Stimulated activated CD4-positive, alpha-beta T cell treated with anti-CD3 and anti-CD28 coated beads, Interleukin-2, amount 100 ng/mL, for 24 hours (primary cell): ENCODE measurements around the gene EGFL8.

ENCODE experiments used
- DNase-seq, 2 donors: peaks; one replicate each; pipeline ENCODE4 v3.0.0-alpha.2; 2020

The EGFL8 gene

GRCh38 chr6:32147401-32148132 is 16.8 kb upstream of the EGFL8 start:
- DNase-seq: no peak

- peak; percentile 71 to 76 for DNase-seq
Measured at GRCh38 chr6:32148289-32149091, 15.9 kb upstream of the EGFL8 start.

- DNase-seq: no peak
Measured at GRCh38 chr6:32149092-32149755, 15.2 kb upstream of the EGFL8 start.

GRCh38 chr6:32149932-32150870 is 14.2 kb upstream of the EGFL8 start:
- DNase-seq: no peak

GRCh38 chr6:32151181-32151862 is 13.1 kb upstream of the EGFL8 start:
- DNase-seq: no peak

GRCh38 chr6:32151863-32152768 is 12.3 kb upstream of the EGFL8 start, which contains the start of gene PRRT1:
Gene PRRT1 (minus strand): TSS chr6:32151939. CDS start chr6:32151827, 112 bp downstream.
- DNase-seq: no peak

GRCh38 chr6:32152769-32153563 is 11.4 kb upstream of the EGFL8 start:
- DNase-seq: no peak

GRCh38 chr6:32153564-32154513 is 10.6 kb upstream of the EGFL8 start, which contains the start of gene PPT2:
Gene PPT2 (plus strand): TSS chr6:32154141. CDS start chr6:32154595, 454 bp downstream.
- peak; percentile 79 to 84 for DNase-seq

- DNase-seq: peak; percentile 61 to 63
Measured at GRCh38 chr6:32154514-32155161, 9.8 kb upstream of the EGFL8 start.

- DNase-seq: no peak
Measured at GRCh38 chr6:32156891-32157290, 7.5 kb upstream of the EGFL8 start.

- DNase-seq: no peak
Measured at GRCh38 chr6:32158052-32158451, 6.3 kb upstream of the EGFL8 start.

- DNase-seq: no peak
Measured at GRCh38 chr6:32163559-32164258, 686 bp upstream of the EGFL8 start.

GRCh38 chr6:32166411-32167061 is 2.1 kb downstream of the EGFL8 start:
- no peak for DNase-seq

GRCh38 chr6:32167154-32167760 is 2.9 kb downstream of the EGFL8 start:
- DNase-seq: no peak

GRCh38 chr6:32167761-32168262 is 3.4 kb downstream of the EGFL8 start:
- no peak for DNase-seq

- no peak for DNase-seq
Measured at GRCh38 chr6:32168350-32168749, 4.0 kb downstream of the EGFL8 start.
